Measurements from ENCODE around the gene MAGI2. TPM values are rescaled to one million over a fixed set of nuclear protein-coding genes. Genes with fewer than 3 reads are reported as not detected.

MAGI2 gene
- total RNA-seq, 1 donor from 2014 or later: 10.7 TPM

- H3K36me3 Mint-ChIP-seq (ENCODE audit: unreplicated experiment): no peaks in the 10 kb centered on the region
- no peak for DNase-seq (ENCODE audit: extremely low spot score, unreplicated experiment)
- no peak overlapping the region for H3K4me3 Mint-ChIP-seq (ENCODE audit: unreplicated experiment)
- peaks cover 5% of the 10 kb centered on the region for H3K4me1 Mint-ChIP-seq (ENCODE audit: unreplicated experiment)
- H3K9me3 Mint-ChIP-seq (ENCODE audit: unreplicated experiment): no peaks in the 10 kb centered on the region
- no peak for TF ChIP-seq CTCF (IDR thresholded peaks at IDR 0.05)
- H3K27me3 Mint-ChIP-seq (ENCODE audit: unreplicated experiment): no peaks in the 10 kb centered on the region
- H3K27ac Mint-ChIP-seq (ENCODE audit: unreplicated experiment): no peak overlapping the region
These were observed 1020.0 kb downstream of the MAGI2 start for GRCh38 chr7:78433421-78433820.

DNA sequence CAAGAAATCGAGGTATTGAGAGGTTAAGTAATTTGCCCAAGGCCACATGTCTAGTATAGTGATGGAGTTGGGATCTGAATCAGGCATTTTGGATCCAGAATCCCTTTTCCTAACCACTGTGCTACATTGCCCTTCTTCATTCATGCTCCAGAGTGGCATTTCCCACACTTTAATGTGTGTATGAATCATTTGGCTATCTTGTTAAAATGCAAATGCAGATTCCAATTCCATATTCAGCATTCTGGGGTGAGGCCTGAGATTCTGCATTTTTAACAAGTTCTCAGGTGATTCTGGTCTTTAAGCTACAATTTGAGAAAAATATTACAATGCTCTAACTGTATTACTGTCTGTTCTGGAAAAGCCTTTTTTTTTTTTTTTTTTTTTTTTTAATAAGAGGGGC lies 1023.6 kb downstream of the MAGI2 start:
- Mint-ChIP-seq H3K4me3 (ENCODE audit: unreplicated experiment) (no peak overlapping the region), H3K27me3 (ENCODE audit: unreplicated experiment) (no peaks in the 10 kb centered on the region), H3K9me3 (ENCODE audit: unreplicated experiment) (no peaks in the 10 kb centered on the region), H3K36me3 (ENCODE audit: unreplicated experiment) (no peaks in the 10 kb centered on the region), H3K27ac (ENCODE audit: unreplicated experiment) (no peak overlapping the region), H3K4me1 (ENCODE audit: unreplicated experiment) (no peaks in the 10 kb centered on the region)
- TF ChIP-seq CTCF (IDR thresholded peaks at IDR 0.05): no peak
- DNase-seq (ENCODE audit: extremely low spot score, unreplicated experiment): no peak

DNA sequence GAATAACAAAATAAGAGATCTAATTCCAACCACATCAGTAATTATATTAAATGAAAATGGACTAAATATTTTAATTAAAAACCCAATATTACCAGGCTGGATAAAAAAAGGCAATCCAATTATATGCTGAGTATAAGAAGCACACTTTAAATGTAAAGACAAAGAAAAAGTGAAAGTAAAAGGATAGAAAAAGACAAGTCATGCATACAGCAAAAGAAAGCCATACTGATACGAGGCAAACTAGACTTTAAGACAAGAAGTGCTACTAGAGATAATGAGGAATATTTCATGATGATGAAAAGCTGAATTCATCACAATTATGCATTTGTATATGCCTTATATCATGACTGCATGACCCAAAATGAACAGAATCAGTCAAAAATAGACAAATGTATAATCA lies 1026.3 kb downstream of the MAGI2 start:
- H3K36me3 Mint-ChIP-seq (ENCODE audit: unreplicated experiment): no peaks in the 10 kb centered on the region
- TF ChIP-seq CTCF (IDR thresholded peaks at IDR 0.05): no peak
- peaks cover 4% of the 10 kb centered on the region for H3K9me3 Mint-ChIP-seq (ENCODE audit: unreplicated experiment)
- no peak for DNase-seq (ENCODE audit: extremely low spot score, unreplicated experiment)
- H3K27ac Mint-ChIP-seq (ENCODE audit: unreplicated experiment): peak overlapping the region; percentile 24
- no peak overlapping the region for H3K4me3 Mint-ChIP-seq (ENCODE audit: unreplicated experiment)
- peaks cover 2% of the 10 kb centered on the region for H3K27me3 Mint-ChIP-seq (ENCODE audit: unreplicated experiment)
- H3K4me1 Mint-ChIP-seq (ENCODE audit: unreplicated experiment): no peaks in the 10 kb centered on the region

DNA sequence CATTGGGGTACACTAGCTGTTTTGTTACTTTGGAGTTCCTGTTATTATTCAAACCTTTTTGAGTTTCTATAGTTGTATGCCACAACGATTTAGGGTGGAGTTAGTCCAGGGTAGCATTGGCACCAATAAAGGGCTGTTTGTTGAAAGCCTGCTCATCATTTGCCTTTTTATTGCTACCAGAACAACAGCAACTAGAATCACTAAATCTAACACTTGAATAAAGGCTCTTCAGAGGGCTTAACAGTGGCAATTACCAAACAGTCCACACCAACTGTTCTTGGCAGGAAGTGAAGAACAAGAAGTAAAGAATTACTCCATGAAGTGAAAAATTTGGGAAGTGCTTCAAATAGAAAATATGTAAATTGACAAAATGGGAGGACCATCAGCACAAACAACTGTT lies 1033.5 kb downstream of the MAGI2 start:
- Mint-ChIP-seq H3K4me1 (ENCODE audit: unreplicated experiment) (no peaks in the 10 kb centered on the region), H3K27ac (ENCODE audit: unreplicated experiment) (no peak overlapping the region), H3K27me3 (ENCODE audit: unreplicated experiment) (peaks cover 10% of the 10 kb centered on the region), H3K4me3 (ENCODE audit: unreplicated experiment) (no peak overlapping the region), H3K9me3 (ENCODE audit: unreplicated experiment) (peaks cover 4% of the 10 kb centered on the region), H3K36me3 (ENCODE audit: unreplicated experiment) (no peaks in the 10 kb centered on the region)
- TF ChIP-seq CTCF (IDR thresholded peaks at IDR 0.05): no peak
- no peak for DNase-seq (ENCODE audit: extremely low spot score, unreplicated experiment)

GRCh38 chr7:78417180-78417853 lies 1036.2 kb downstream of the MAGI2 start:
- DNase-seq (ENCODE audit: extremely low spot score, unreplicated experiment): no peak
- TF ChIP-seq CTCF (IDR thresholded peaks at IDR 0.05): no peak
- Mint-ChIP-seq H3K36me3 (ENCODE audit: unreplicated experiment) (no peaks in the 10 kb centered on the region), H3K4me3 (ENCODE audit: unreplicated experiment) (no peak overlapping the region), H3K27me3 (ENCODE audit: unreplicated experiment) (peaks cover 16% of the 10 kb centered on the region), H3K27ac (ENCODE audit: unreplicated experiment) (no peak overlapping the region), H3K4me1 (ENCODE audit: unreplicated experiment) (no peaks in the 10 kb centered on the region), H3K9me3 (ENCODE audit: unreplicated experiment) (no peaks in the 10 kb centered on the region)

Data from osteocyte (in vitro differentiated cells).